Activated CD8-positive, alpha-beta T cell treated with anti-CD3 and anti-CD28 coated beads for 36 hours (primary cell): ENCODE results near the gene VDAC2. TPM values are rescaled to one million over a fixed set of nuclear protein-coding genes. Genes with fewer than 3 reads are reported as not detected.
"Not testable (repeated sequence)": the region's sequence is repeated elsewhere in the genome, so short reads cannot be mapped to it uniquely, and the experiment has no call there.

Experiments
- ATAC-seq: fragments of 200-7000 bp; cut with Tn5 transposase; one replicate; pipeline ENCODE4 v1.10.0; 2021; ENCODE audit warnings: mild to moderate bottlenecking, moderate library complexity
- CTCF ChIA-PET: fragments of 350-600 bp; sonication (Branson Sonifier 250); formaldehyde crosslinking; loops from one replicate; lab custom pipeline; 2021; ENCODE audit warnings: antibody characterized with exemption; lab: Charles Lee
- POLR2A ChIA-PET: fragments of 350-600 bp; sonication (Branson Sonifier 250); formaldehyde crosslinking; loops from one replicate; lab custom pipeline; 2021; ENCODE audit warnings: antibody characterized with exemption; lab: Charles Lee
- DNase-seq: peaks from one replicate; pipeline ENCODE4 v3.0.0-alpha.2; 2020
- H3K27ac Mint-ChIP-seq: one replicate; pipeline ENCODE4 v1.8.0; 2021; ENCODE audit warnings: mild to moderate bottlenecking, mixed read lengths
- H3K27me3 Mint-ChIP-seq: one replicate; pipeline ENCODE4 v1.8.0; 2021; ENCODE audit warnings: mixed read lengths
- H3K36me3 Mint-ChIP-seq: one replicate; pipeline ENCODE4 v1.8.0; 2021; ENCODE audit warnings: low read depth, mixed read lengths
- H3K4me1 Mint-ChIP-seq: one replicate; pipeline ENCODE4 v1.8.0; 2021; ENCODE audit warnings: low read depth, mixed read lengths
- H3K4me3 Mint-ChIP-seq: one replicate; pipeline ENCODE4 v1.8.0; 2021; ENCODE audit warnings: mild to moderate bottlenecking, moderate library complexity, mixed read lengths
- H3K9me3 Mint-ChIP-seq: one replicate; pipeline ENCODE4 v1.8.0; 2021; ENCODE audit warnings: mixed read lengths
- intact Hi-C: fragments of 100-400 bp; cut with micrococcal nuclease; formaldehyde crosslinking; loops from one replicate; pipeline ENCODE4 v1.10.0; 2022
- total RNA-seq, 2 experiments: library from RNA; stranded (reverse); gene quantifications; one replicate each; pipeline ENCODE4 v1.2.3, GENCODE V29; 2021
- TF ChIP-seq, protein P1 (sequence below): fragments of 200-600 bp; IDR thresholded peaks from one replicate; pipeline ENCODE4 v1.8.0; 2022; ENCODE audit warnings: antibody characterized with exemption, mild to moderate bottlenecking

Gene VDAC2
- total RNA-seq, 2 experiments from 2014 or later = 253 to 263 TPM

DNA sequence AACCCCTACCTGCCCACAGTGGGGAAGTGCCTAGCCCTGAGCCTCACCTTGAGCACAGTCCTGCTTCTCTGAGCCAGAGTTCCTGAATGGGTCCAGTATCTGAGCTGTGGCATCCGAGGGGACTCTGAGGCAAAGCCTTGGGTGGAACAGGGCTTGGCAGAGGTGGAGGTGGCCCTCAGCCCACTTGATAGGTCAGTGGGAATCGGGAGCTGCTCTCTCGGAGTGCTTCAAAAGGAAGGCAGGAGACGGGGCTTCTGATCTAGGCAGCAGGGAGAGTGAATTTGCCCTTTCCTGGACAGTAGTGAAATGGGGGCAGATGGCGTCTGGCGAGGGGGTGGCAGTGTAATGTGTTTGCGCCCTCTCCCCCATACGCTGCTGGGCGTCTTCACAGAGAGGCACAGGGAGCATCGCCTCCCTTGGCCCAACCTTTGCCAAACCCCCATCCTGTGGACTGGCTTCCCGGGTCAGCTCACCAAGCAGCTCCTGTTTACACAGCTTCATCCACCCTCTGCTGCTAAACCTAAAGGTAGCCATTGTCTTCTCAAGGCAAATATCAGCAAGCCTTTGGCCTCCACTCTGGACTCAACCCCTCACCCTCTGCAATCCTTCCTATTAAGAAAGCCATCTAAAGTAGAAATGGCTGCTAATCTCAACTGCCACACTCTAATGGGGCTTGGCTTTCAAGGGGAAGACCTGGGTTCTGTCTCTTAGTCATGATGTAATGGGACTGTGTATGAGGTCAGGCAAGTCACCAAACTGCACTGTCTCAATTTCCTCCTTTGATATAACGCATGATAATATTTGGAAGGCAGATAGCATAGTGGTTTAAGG lies 21.1 kb upstream of the VDAC2 start:
- Mint-ChIP-seq H3K27ac (no peak overlapping the region), H3K36me3 (no peaks in the 10 kb centered on the region), H3K27me3 (no peaks in the 10 kb centered on the region), H3K9me3 (no peaks in the 10 kb centered on the region), H3K4me3 (no peak overlapping the region), H3K4me1 (peaks cover 12% of the 10 kb centered on the region)
- intact Hi-C loops = no loop called here
- CTCF ChIA-PET = interaction anchor here (5.2 kb wide), 1 partner anchor 45 kb away, joined by 118 read pairs; the partner anchor contains the start of gene COMTD1
- TF ChIP-seq, protein P1, sequence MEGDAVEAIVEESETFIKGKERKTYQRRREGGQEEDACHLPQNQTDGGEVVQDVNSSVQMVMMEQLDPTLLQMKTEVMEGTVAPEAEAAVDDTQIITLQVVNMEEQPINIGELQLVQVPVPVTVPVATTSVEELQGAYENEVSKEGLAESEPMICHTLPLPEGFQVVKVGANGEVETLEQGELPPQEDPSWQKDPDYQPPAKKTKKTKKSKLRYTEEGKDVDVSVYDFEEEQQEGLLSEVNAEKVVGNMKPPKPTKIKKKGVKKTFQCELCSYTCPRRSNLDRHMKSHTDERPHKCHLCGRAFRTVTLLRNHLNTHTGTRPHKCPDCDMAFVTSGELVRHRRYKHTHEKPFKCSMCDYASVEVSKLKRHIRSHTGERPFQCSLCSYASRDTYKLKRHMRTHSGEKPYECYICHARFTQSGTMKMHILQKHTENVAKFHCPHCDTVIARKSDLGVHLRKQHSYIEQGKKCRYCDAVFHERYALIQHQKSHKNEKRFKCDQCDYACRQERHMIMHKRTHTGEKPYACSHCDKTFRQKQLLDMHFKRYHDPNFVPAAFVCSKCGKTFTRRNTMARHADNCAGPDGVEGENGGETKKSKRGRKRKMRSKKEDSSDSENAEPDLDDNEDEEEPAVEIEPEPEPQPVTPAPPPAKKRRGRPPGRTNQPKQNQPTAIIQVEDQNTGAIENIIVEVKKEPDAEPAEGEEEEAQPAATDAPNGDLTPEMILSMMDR = no peak
- DNase-seq (no peak), ATAC-seq (no peak)
- POLR2A ChIA-PET = interaction anchor here (0.6 to 1.6 kb wide), 2 partner anchors 12 to 21 kb away, joined by 3 read pairs; partner anchors contain the start of gene VDAC2

DNA sequence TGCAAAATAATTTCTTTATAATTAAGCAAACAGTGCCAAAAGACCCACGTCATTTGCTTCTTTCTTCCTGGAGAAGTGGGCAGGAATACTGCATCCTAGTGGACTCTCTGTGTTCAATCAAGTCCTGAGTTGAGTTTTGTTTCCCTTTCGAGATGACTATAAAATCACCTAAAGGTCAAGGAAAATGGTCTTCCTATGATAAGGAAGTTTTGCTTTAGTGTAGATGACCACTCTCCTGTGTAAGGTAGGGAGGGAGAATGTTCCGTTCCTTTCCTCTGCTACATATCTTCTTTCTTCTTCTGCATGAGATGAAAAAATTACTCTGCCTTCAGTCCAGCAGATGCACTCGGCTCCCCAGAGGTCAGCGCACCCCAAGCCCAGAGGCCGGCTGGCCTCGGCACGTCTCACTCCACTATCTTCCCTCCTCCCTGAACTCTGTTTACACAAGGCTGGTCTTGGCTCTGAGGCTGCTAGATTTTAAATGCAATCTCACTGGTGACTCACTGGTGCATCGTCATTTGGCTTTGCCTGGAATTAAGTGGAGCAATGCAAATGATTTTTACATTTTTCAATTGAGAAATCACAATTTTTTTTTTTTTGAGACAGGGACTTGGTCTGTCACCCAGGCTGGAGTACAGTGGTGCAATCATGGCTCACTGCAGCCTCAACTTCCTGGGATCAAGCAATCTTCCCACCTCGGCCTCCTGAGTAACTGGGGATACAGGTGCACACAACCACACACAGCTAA lies 18.6 kb upstream of the VDAC2 start:
- ChIA-PET POLR2A (no interaction called here), CTCF (interaction anchor here (1.4 kb wide), 1 partner anchor 9 kb away, joined by 3 read pairs; no protein-coding TSS in a partner anchor)
- H3K4me3 Mint-ChIP-seq = no peak overlapping the region
- DNase-seq = no peak
- intact Hi-C loops = no loop called here
- H3K9me3 Mint-ChIP-seq = no peaks in the 10 kb centered on the region
- H3K36me3 Mint-ChIP-seq = no peaks in the 10 kb centered on the region
- H3K27ac Mint-ChIP-seq = no peak overlapping the region
- no peaks in the 10 kb centered on the region for H3K27me3 Mint-ChIP-seq
- ATAC-seq = no peak
- peaks cover 12% of the 10 kb centered on the region for H3K4me1 Mint-ChIP-seq
- TF ChIP-seq, protein P1 = no peak

DNA sequence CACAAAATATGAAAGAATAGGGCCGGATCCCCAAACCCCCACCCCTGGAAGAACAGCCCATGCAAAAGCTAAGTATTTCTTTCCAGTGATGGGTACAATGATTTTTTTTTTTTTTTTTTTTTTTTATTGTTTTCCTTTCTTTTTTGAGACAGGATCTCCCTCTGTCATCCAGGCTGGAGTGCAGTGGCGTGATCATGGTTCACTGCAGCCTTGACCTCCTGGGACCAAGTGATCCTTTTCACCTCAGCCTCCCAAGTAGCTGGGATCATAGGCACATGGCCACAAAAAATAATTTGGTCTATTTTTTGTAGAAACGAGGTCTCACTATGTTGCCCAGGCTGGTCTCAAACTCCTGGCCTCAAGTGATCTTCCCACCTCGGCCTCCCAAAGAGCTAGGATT lies 16.0 kb upstream of the VDAC2 start:
- H3K27ac Mint-ChIP-seq, H3K27me3 Mint-ChIP-seq, H3K36me3 Mint-ChIP-seq, intact Hi-C loops, DNase-seq, H3K4me3 Mint-ChIP-seq, H3K9me3 Mint-ChIP-seq, ATAC-seq, H3K4me1 Mint-ChIP-seq: not testable (repeated sequence)
- POLR2A ChIA-PET = interaction anchor here (0.6 kb wide), 1 partner anchor 29 kb away, joined by 3 read pairs; no protein-coding TSS in a partner anchor
- CTCF ChIA-PET = interaction anchor here (1.0 kb wide), 1 partner anchor 42 kb away, joined by 3 read pairs; no protein-coding TSS in a partner anchor

DNA sequence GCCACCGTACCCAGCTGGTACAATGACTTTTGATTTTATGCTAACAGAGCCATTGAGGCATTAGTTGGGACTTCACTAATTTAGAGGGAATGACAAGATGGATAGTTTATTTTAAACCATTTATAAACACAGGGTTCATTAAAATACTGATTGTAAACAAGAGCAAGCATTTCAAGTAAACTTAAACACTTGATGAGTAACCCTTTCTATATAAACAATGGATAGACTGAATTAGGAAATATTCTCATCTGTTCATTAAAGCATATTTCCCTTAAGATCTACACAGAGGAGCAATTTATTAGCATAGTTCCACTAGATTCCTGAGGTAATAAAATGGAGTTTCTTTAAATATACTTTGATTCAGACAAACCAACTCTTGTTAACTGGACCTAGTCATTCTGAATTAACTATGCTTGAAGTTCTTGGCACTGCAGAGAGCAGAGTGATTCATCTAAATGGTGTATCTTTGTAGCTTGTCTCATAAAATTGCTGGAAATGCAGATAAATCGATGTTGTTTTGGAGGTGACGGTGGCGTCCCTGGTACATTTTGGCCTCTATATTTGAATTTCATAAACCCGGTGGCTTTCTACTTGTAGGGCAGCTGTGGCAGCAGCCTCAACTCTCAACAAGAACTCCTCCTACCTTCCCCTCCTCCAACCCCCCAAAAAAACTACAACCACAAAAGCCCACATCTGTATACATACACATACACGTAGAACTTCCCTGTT lies 15.4 kb upstream of the VDAC2 start:
- ATAC-seq (no peak), DNase-seq (no peak)
- TF ChIP-seq, protein P1 = no peak
- no peak overlapping the region for H3K27ac Mint-ChIP-seq
- POLR2A ChIA-PET = interaction anchor here (1.3 kb wide), 1 partner anchor 13 kb away, joined by 3 read pairs; no protein-coding TSS in a partner anchor
- no peaks in the 10 kb centered on the region for H3K4me1 Mint-ChIP-seq
- CTCF ChIA-PET = no interaction called here
- H3K27me3 Mint-ChIP-seq = no peaks in the 10 kb centered on the region
- no peak overlapping the region for H3K4me3 Mint-ChIP-seq
- H3K9me3 Mint-ChIP-seq = no peaks in the 10 kb centered on the region
- no peaks in the 10 kb centered on the region for H3K36me3 Mint-ChIP-seq
- intact Hi-C loops = no loop called here

DNA sequence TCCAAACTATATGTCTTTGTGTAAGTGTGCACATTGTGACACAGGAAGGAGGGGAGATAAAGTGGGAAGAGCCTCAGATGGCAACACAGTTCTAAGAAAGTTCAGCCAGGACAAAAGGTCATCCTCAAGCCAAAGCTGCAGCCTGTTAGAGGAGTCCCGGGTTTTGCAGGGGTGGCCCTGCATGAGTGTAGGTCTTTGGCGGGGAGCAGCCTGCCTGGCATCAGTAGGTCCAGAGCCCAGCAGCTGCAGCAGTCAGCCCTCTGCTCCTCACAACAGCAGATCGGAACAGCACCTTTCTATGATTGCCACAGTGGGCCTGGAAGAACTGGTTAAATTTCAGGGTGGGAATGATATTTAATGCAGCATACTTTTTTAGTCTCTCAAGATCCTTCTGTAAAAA lies 13.5 kb upstream of the VDAC2 start:
- intact Hi-C loops = no loop called here
- Mint-ChIP-seq H3K27ac (no peak overlapping the region), H3K4me3 (no peak overlapping the region), H3K27me3 (no peaks in the 10 kb centered on the region), H3K36me3 (no peaks in the 10 kb centered on the region), H3K4me1 (no peaks in the 10 kb centered on the region), H3K9me3 (no peaks in the 10 kb centered on the region)
- ChIA-PET CTCF (interaction anchor here (1.0 to 6.6 kb wide), 4 partner anchors 10 to 39 kb away, joined by 3 to 36 read pairs (median 6); partner anchors contain the start of gene COMTD1), POLR2A (interaction anchor here (1.7 kb wide), 1 partner anchor 14 kb away, joined by 15 read pairs; the partner anchor contains the start of gene VDAC2)
- TF ChIP-seq, protein P1 = no peak
- ATAC-seq (no peak), DNase-seq (no peak)
